GM19372 (cell line): ENCODE results near the gene HK3.

Experiments
- ATAC-seq: cut with Tn5 transposase; IDR thresholded peaks from one replicate; pipeline ENCODE4 v1.9.1; 2021; ENCODE audit warnings: mild to moderate bottlenecking, low read depth, moderate library complexity; ENCODE audit not compliant: unreplicated experiment

The HK3 gene

DNA sequence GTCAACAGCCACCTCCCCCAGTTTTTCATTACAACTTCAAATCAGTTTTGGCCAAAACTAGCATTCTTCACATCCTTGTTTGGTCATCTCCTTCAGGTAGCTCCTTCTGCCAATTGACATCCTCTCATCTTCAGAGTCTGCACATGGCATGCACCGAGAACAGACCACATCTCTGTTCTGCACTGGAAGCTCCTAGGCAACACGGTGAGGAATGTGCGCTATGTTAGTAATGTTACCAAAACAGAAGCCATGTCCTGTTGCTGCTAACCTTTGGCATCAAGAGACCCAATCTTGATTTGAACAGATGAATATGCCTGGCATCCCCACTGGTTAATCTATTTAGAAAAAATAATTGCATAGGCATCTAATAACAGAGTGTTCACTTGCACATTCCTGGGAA lies 5.1 kb upstream of the HK3 start:
- no peak for ATAC-seq

DNA sequence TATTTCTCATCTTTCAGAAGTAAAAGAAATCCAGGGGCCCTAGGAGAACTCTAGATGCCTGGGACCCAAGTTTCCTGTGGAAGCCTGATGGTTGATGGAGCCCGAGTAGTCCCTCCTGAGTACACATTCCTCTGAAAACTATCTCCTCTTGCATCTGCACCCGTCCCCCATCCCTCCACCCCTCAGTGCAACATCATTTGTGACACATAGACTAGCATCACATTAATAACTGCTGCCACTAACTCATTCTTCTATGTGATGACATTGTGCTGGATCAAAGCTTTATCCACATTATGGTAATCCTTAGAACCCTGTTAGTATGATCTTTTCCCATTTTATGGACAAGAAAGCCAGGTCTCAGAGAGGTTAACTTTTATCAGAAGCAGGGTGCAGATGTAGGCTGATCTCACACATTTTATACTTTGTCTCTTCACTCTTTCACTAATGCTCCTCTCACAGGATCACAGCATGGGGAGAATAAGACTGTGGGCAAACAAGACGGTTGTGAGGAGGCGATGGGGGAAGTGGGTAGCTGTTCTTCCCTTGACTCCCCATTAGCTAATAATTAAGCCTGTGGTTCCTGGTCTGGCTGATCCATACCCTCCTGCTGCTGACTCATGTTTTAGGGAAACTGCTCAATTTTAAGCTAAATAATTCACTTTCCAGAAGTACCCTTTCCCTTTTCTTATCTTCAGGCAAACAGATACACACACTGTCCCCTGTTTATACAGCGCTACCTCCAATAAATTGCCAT lies 3.9 kb upstream of the HK3 start:
- ATAC-seq, result no peak

DNA sequence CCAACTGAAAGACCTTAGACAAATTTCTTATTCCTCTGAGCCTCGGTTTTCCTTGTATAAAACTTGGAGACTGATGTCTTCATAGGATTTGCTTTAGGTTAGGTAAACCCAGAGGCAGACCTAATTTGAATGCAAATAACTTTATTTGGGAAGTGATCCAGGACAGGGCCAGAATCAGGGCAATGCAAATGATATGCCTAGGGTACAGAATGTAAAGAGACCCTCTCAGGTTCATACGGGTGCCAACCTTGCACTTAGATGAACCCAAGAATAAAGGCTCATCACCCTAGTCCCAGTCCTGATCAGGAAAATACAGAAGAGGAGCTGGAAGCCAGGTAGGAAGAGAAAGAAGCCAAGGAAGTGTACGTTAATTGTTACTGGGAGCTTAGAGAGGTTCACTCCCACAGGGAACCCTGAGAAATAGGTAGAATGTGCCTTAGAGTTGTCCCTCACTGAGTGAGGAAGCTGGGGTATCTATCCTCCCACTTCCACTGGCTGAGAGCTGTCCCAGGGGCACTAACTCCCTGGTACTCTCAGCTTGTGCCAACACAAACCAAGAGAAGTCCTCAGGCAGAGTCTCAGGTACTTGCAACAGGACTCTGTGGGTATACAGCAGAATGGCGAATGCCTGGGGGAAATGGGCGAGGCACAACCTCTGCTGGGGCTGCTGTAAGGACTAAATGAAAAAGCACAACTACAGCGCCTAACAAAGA lies 3.1 kb upstream of the HK3 start:
- no peak for ATAC-seq

DNA sequence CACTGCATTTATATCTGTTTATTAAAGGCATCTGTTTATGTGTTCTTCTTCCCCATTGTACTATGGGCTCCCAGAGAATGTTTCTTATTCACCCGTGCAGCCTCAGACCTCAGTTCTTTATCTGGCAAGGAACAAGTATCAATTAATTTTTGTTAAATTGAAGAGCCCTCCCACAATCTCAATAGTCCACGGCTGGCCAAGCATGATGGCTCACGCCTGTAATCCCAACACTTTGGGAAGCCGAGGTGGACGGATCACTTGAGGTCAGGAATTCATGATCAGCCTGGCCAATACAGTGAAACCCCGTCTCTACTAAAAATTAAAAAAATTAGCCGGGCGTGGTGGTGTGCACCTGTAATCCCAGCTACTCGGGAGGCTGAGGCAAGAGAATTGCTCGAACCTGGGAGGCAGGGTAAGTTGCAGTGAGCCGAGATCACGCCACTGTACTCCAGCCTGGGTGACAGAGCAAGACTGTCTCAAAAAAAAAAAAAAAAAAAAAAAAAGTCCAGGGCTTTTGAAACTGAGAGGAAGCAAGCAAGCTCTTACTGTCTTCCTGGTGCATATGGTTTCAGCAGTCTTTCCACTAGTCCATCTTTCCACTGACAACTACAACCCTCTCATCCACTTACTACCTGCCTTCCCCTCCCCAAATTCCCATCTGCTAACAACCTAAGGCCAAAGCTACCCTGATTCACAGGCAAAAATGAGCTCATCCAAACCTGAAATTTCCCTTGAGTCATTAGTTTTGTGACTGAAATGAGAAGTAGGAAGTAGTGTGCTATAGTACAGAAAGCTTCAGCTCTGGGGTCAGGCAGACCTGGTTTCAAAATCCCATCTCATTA lies 2.3 kb upstream of the HK3 start:
- no peak for ATAC-seq

DNA sequence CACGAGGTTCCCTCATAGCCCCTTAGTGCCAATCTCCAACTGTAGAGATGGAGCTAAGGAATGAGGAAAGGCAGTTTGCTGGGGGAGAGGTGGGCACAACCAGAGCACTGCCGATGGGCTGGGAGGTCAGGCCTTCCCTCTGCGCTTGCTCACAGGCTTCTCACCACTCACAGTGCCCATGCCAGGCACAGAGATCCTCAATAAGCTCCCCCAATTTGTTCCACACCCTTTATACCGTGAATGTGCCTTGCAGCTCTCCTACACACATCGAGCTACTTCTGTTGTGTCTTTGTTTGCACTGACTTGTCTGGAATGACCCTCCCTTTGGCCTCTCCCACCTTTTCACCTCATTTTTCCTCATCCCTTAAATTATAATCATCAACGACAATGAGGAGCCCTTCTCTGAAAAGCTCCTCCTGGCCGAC lies 1.6 kb upstream of the HK3 start:
- ATAC-seq, result no peak

DNA sequence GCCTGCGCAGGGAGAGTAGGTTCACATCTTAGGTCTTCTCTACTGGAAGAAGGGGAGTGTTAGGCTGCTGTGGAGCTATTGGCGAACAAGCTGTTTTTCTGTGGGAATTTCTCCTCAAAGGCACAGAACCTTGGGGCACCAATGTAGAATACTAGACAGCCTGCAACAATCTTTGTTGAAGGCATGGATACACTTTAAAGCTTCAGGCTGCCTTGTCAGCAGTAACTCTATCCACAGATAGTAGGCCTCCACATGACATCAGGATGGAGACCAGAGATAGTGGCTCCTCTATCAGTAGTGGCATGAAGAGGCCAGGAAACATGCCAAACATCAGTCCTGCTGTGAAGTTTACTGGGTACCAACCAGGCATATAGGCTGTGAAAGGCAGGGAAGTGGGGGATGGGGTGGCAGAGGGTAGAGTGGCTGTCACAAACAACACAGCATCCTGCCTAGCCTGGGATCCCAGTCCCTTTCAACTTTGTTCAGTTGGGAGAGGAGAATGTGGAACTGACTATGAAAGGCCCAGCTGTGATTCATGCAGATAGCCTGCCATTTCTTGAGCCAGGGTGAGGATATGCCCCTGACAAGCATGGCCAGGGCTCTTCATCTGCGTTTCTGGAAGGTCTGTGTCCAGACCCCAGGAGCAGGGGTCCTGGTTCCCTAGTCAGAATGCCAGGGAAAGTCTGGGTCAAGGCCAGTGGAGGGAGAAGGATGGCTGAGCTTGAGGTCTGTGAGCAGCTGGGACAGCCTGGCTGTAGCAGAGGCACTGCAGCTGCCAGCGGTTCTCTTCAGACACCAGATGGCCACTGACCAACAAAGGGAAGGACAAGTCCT lies 1.0 kb upstream of the HK3 start:
- ATAC-seq, result no peak

DNA sequence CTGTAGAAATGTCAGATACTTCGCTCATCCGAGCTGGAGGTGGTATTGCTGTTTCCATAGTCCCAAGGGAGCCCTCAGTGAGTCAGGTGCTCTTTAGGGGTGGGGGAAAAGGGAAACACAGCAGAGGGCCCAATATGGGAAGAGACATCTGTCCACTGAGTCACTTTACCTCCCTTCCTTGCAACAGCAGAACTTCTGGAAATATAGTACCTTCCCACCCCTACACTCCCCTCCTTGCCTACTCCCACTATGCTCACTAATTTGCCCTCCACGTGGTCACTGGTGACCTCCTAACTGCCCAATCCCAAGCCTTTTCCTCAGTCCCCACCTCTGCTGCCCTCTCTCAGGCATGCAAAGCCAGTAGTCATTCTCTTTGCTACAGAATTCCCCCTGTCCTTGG lies 1.9 kb downstream of the HK3 start:
- ATAC-seq, result no peak

DNA sequence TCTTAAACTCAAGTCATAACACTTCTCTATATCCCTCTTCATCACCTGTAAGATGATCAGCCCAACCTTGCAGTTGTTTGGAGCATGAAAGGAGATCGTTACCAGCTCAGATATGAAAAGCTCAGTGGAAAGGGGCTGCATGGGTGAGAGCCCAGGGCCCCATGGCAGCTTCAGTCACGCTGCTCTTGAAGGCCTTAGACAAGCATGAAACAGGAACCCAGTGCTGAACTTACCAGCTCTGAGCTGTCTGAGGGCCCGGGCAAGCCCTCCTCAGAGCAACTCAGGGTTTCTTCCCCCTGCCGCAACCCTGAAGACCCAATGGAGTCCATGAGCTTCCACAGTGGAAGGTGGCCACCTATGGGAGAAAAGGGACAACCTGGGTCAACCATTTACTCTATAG lies 3.3 kb downstream of the HK3 start:
- ATAC-seq, result no peak

DNA sequence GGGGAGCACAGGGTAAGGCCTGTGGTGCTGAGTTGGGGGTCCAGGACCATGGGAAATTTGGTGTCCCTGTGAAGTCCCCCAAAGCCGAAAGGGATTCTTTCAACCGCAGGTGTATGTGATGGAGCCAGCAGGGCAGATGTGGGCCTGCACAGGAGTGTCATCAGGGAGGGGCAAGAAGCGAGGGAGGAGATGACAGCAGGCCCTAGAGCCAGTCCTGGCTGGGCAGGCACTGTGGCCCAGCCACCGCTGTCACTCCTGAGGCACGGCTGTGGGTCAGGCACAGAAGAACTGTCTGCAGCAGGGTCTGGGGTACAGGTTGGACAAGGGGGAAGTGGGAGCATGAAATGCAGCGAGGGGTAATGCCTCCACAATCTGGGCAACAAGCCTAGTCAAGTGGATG lies 4.8 kb downstream of the HK3 start:
- no peak for ATAC-seq

DNA sequence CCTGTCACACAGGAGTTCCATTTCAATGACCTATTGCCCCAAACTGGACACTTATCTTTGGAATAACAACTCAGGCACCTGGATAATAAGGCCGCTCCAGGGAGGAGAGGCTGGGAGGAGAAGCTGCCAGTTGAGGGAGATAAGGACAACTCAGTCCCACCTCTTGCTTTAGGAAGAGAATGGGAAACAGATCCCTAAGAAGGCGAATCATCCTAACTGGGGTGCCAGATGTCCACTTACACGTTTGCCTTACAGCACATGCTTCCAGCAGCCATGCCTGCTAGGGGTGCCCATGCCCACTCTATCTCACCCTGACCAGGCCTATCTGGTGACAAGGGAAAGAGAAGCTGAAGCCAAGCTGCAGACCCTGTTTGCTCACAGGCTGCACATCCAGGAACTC lies 6.5 kb downstream of the HK3 start:
- no peak for ATAC-seq

DNA sequence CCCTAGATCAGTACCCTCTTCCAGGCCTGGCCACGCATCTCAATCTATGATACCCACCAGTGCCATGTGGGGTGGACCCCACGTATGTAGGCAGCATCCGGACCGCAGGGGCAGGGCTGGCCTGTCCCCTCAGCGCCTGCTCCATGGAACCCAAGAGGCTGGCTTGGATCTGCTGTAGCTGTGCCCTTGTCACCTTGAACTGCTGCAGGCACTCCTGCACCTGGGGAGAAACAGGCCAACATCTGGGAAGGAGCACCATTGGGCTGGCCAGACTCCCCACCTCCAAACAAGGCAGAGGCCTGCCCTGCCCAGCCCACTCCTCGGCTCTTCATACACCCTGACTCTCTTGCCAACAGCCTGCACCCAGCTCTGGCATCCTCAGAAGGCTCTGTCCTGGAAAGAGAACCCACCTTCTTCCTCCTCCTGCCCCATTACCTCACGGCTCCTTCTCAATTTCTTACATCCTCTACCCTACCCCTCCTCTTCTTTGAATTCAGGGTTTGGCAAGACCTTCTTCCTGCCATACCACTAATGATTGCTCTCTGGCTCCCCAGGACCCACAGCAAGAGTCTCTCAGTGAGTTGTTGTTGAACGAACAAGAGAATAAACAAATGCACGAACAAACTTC lies 7.7 kb downstream of the HK3 start:
- ATAC-seq, result no peak

DNA sequence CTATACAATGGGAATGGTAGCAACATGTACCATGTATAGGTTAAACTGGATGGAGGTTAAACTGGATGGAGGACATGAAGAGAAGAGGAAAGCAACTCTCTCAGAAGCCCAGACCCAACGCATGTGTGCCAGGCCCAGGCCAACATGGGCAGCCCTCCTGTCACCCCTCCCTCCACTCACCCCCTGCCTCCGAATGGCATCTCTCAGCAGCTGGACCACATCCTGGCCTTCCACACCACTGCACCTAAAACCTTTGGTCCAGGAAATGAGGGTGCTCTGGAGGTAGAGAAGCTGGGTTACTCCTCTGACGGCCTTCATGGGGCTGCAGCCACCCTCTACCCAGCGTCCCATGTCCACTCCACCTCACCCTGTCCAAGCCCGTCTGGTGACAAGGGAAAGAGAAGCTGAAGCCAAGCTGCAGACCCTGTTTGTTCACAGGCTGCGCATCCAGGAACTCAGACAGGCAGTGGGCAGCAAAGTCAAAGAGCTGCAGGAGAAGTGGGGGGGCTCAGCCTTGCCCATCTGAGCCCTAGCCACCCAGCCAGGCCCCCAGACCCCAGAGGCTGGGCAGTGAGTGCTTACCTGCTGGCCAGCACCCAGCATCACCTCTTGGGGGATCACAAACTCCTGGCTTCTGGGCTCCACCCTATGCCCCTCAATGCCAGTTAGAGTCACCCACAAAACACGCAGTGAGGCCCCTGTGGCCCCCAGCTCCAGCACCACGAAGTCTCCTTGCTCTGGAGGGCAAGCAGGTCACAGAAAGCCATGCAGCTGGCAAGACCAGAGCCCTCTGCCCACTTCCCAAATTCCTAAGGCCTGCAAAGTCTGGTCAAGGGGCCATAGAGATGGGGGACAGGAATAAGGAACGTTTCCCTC lies 8.5 kb downstream of the HK3 start:
- no peak for ATAC-seq

DNA sequence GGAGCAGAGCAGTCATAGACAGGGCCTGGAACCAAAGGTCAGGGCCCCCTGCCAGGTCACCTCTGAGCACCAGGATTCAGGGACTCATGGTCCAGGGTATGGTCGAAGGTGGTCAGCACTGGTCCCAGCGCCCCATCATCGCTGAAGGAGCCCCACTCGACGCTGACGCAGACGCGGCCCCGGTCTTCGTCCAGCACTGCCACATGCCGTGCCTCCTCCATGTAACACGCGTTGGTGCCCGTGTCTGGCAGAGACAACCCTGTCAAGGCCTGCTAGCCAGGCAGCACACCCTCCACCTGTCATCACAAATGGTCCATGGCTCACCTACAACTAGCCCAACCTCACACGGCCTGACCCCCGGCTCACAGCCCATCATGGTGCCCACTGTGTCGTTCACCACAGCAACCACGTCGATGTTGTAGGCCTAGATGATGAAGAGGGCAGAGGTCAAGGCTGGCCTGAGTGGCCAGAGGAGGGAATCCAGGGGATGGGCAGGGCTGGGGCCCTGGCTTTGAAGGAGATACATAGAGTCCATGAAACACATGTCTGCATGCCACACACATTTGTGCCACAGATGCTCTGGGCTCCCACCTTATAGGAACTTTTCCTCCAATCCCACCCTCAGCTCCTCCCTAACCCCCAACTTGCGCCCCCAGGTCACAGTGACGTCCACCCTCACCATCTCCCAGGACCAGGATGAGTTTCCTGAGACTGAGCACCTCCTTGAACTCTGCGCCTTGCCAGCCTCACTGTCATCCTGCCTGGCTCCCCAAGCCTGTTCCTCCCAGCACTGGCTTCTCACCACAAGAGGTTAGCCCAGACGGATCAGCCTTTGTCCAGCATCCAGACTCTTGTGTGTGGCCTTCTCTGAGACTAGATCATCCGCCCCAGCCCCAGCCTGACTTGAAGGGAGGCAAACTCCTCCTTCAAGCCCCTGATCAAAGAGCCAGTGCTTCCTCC lies 9.5 kb downstream of the HK3 start:
- ATAC-seq, result no peak

DNA sequence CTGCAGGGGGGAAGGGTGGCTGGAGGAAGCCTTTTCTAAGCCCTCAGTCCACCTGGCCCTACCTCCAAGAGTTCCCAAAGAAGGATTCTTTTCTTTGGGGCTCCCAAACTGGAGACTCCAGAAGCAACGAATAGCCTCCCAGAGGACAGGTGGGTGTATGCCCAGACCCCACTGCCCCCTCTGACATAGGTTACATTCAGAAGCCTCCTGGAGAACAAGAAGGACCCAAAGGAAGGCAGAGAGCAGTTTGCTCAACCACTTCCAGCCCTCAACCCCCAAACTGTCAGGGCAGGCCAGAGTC lies 10.3 kb downstream of the HK3 start:
- no peak for ATAC-seq

DNA sequence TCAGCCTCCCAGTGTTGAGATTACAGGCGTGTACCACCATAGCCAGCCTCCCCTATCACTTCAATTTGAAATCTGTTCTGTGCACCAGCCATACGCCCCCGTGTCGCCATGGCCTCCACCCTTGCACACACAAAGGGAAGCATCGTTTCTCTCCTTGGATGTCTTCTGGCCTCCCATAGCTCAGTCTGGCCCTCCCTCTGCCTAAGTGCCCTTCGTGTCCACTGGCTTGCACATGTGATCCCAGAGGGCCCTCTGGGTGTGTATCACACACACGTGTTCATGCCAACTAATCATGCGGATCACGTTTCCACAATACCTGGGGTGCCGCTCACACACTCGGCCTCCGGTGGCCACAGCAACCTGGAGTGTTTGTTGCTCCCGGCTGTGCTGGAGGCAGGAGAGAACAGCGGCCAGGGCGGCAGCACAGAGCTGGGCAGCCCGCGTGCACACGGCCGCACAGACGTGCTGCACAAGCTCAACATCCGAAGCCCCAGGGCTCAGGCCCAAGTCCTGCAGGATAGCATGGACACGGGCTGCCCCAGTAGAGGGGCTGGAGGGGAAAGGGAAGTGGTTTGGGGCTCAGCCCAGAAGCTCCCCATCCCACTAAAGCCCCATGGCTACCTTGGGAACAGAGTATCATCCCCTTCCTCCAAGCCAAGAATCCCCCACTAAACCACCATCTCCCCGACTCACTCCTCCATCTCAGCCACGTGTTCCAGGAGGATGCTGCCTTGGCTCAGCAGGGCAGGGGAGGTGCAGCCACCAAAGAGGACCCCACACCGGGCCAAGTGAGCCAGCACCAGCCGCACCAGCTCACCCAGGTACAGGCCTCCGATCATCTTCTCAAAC lies 10.9 kb downstream of the HK3 start:
- ATAC-seq, result no peak

DNA sequence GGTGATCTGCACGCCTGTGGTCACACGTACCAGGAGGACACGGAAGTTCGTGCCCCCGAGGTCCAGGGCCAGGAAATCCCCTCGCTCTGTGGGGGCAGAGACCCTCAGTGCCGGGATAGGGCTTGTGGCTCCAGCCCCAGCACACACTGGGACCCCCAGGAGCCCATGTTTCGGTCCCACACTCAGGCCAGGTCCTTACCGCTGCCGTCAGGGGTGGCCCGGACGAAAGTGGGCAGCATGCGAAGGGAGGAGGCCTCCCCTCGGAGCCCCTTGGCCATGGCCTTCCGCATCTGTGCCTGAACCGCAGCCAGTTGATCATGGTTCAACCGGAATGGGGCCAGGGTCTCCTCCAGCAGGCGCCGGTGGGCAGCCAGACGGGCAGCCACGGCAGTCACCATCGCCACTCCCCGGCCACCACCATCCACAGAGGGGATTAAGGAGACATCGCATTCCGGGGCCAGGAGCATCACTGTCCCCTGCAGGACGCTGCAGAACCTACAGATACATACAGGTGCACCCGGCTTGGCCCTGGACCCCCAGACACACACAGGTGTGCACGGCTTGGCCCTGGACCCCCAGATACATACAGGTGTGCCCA lies 11.8 kb downstream of the HK3 start:
- ATAC-seq, result no peak
